Mucosa of descending colon (tissue), 3 donors: ENCODE data around the gene ERGIC2. TPM values are rescaled to one million over a fixed set of nuclear protein-coding genes. Genes with fewer than 3 reads are reported as not detected.

ENCODE experiments used
- ATAC-seq: fragments of 200-7000 bp; cut with Tn5 transposase; one replicate; pipeline ENCODE4 v1.9.1; 2020; ENCODE audit warnings: mild to moderate bottlenecking, moderate library complexity
- DNase-seq, 3 donors: peaks; one replicate each; pipeline ENCODE4 v3.0.0-alpha.2; 2020
- H3K36me3 ChIP-seq: fragments of 200-600 bp; one replicate; pipeline ENCODE4 v1.8.0; 2021; ENCODE audit warnings: low read depth, mild to moderate bottlenecking
- H3K4me1 ChIP-seq: fragments of 200-600 bp; one replicate; pipeline ENCODE4 v1.8.0; 2021; ENCODE audit warnings: low read depth, mild to moderate bottlenecking
- H3K4me3 ChIP-seq: fragments of 200-600 bp; one replicate; pipeline ENCODE4 v1.8.0; 2021; ENCODE audit warnings: mild to moderate bottlenecking
- H3K9me3 ChIP-seq: fragments of 200-600 bp; one replicate; pipeline ENCODE4 v1.8.0; 2021; ENCODE audit warnings: mild to moderate bottlenecking
- CTCF ChIP-seq: fragments of 200-600 bp; IDR thresholded peaks from one replicate; pipeline ENCODE4 v1.8.0; 2022; ENCODE audit warnings: antibody characterized with exemption, mild to moderate bottlenecking
- intact Hi-C, 2 donors: fragments of 100-400 bp; cut with DNase I in 1 of 2; cut with micrococcal nuclease in 1 of 2; formaldehyde crosslinking; loops; one replicate each; pipeline versions ENCODE4 v1.11.0 to v1.11.1; 2022; cut with DNase I, micrococcal nuclease
- total RNA-seq, 3 donors: library from RNA; stranded (reverse); fragmentation: NEBNext Ultra II Directional in 2 of 3; extraction: Animal tissue kit (Norgen Biotek cat#: 25700) in 2 of 3; gene quantifications; one replicate each; pipeline versions ENCODE4 v1.2.1 to v1.2.4, GENCODE V29; 2021 to 2023
- donor health status: DM: no; HTN: no; CAD: no; lungs with moderate emphysema.
- donor health status: DM: no; HTN: no; CAD: no.
- donor health status: DM: no; HTN: yes; CAD: no.

Gene ERGIC2
- total RNA-seq, 3 donors from 2014 or later = 42.0 to 65.4 (median 45.1) TPM

GRCh38 chr12:29310899-29311298 is 70.1 kb downstream of the ERGIC2 start:
- no peak for TF ChIP-seq CTCF
- intact Hi-C loops = loop anchor here (10.0 kb wide), 2 partner anchors 226 to 246 kb away; no protein-coding TSS in a partner anchor
- H3K4me3 ChIP-seq = no peak overlapping the region
- H3K36me3 ChIP-seq = no peaks in the 10 kb centered on the region
- DNase-seq (peak in 1 of 3 donors; percentile 20), ATAC-seq (peak; percentile 74)
- peaks cover 5% of the 10 kb centered on the region for H3K4me1 ChIP-seq
- H3K9me3 ChIP-seq = no peaks in the 10 kb centered on the region

GRCh38 chr12:29309320-29309902 is 71.6 kb downstream of the ERGIC2 start:
- H3K9me3 ChIP-seq = no peaks in the 10 kb centered on the region
- peaks cover 5% of the 10 kb centered on the region for H3K4me1 ChIP-seq
- no peak overlapping the region for H3K4me3 ChIP-seq
- no peak for ATAC-seq
- DNase-seq = no peak
- no peaks in the 10 kb centered on the region for H3K36me3 ChIP-seq
- TF ChIP-seq CTCF = no peak
- intact Hi-C loops = no loop called here

GRCh38 chr12:29306682-29307081 is 74.3 kb downstream of the ERGIC2 start:
- H3K9me3 ChIP-seq = no peaks in the 10 kb centered on the region
- H3K4me3 ChIP-seq = no peak overlapping the region
- DNase-seq (no peak), ATAC-seq (no peak)
- no peaks in the 10 kb centered on the region for H3K36me3 ChIP-seq
- peaks cover 5% of the 10 kb centered on the region for H3K4me1 ChIP-seq
- intact Hi-C loops = no loop called here
- TF ChIP-seq CTCF = no peak

GRCh38 chr12:29306266-29306665 is 74.7 kb downstream of the ERGIC2 start:
- H3K36me3 ChIP-seq = no peaks in the 10 kb centered on the region
- no peak overlapping the region for H3K4me3 ChIP-seq
- H3K9me3 ChIP-seq = no peaks in the 10 kb centered on the region
- TF ChIP-seq CTCF = no peak
- H3K4me1 ChIP-seq = peaks cover 5% of the 10 kb centered on the region
- intact Hi-C loops = no loop called here
- no peak for DNase-seq
- no peak for ATAC-seq

GRCh38 chr12:29304388-29304787 is 76.6 kb downstream of the ERGIC2 start:
- no peaks in the 10 kb centered on the region for H3K36me3 ChIP-seq
- H3K4me3 ChIP-seq = no peak overlapping the region
- ATAC-seq (no peak), DNase-seq (no peak)
- no peaks in the 10 kb centered on the region for H3K4me1 ChIP-seq
- TF ChIP-seq CTCF = no peak
- H3K9me3 ChIP-seq = no peaks in the 10 kb centered on the region
- intact Hi-C loops = no loop called here

GRCh38 chr12:29301114-29301513 is 79.9 kb downstream of the ERGIC2 start:
- Histone ChIP-seq H3K4me3 (no peak overlapping the region), H3K36me3 (no peaks in the 10 kb centered on the region), H3K9me3 (no peaks in the 10 kb centered on the region), H3K4me1 (no peaks in the 10 kb centered on the region)
- ATAC-seq (no peak), DNase-seq (no peak)
- intact Hi-C loops = no loop called here
- no peak for TF ChIP-seq CTCF
